ENCODE measurements around the gene PGAP3. TPM values are rescaled to one million over a fixed set of nuclear protein-coding genes. Genes with fewer than 3 reads are reported as not detected.

Gene PGAP3
- total RNA-seq (10 to 100 TPM; 17.0 to 39.7 TPM), polyA plus RNA-seq (10 to 100 TPM; 15.9 to 35.8 TPM)
- long read RNA-seq, donor 1, transcript PGAP3-201 (8 exons, 2,737 nt): major isoform, 6 of 66 reads
- long read RNA-seq, donor 1, partial matches to known transcripts: 58 of 66 reads
- long read RNA-seq, donor 1, other reads (novel, unspliced or antisense): 0 of 66 reads
- long read RNA-seq, donor 2, partial matches to known transcripts: 0 of 2 reads
- long read RNA-seq, donor 2, other reads (novel, unspliced or antisense): 0 of 2 reads
- long read RNA-seq, donor 3, partial matches to known transcripts: 45 of 49 reads
- long read RNA-seq, donor 3, other reads (novel, unspliced or antisense): 0 of 49 reads
- long read RNA-seq, donor 4, partial matches to known transcripts: 0 of 3 reads
- long read RNA-seq, donor 4, other reads (novel, unspliced or antisense): 0 of 3 reads
- long read RNA-seq, donor 5, transcript PGAP3-201 (8 exons, 2,737 nt): major isoform, 7 of 47 reads
- long read RNA-seq, donor 5, partial matches to known transcripts: 39 of 47 reads
- long read RNA-seq, donor 5, other reads (novel, unspliced or antisense): 0 of 47 reads

- H3K4me3 ChIP-seq: peak within 1 kb of the TSS; percentile 69
- DNase-seq: peak; percentile 92 to 96 (median 94)
- TF ChIP-seq CTCF (IDR thresholded peaks at IDR 0.05; ENCODE audit: control extremely low read depth, extremely low read depth): no peak
- H3K36me3 ChIP-seq (ENCODE audit: control insufficient read depth in 4 of 4, insufficient read depth in 4 of 4, low read length in 4 of 4): peaks cover 0 to 17% (median 14%) of the 10 kb centered on the region in 4 donors
- no peaks in the 10 kb centered on the region for H3K9me3 ChIP-seq (ENCODE audit: control insufficient read depth in 4 of 4, insufficient read depth in 3 of 4, low read length in 3 of 4)
- no peaks in the 10 kb centered on the region for H3K27me3 ChIP-seq (ENCODE audit: control insufficient read depth in 3 of 3, insufficient read depth in 3 of 3, low read length in 2 of 3)
- peaks cover 0 to 15% (median 5%) of the 10 kb centered on the region in 5 donors for H3K4me1 ChIP-seq (ENCODE audit: control insufficient read depth in 5 of 5, insufficient read depth in 5 of 5, low read length in 5 of 5)
- H3K9ac ChIP-seq (ENCODE audit: insufficient read depth in 1 of 2, low read length in 2 of 2): peak within 1 kb of the TSS in 1 of 2 donors; percentile 79
- peak within 1 kb of the TSS; percentile 95 to 97 for H3K27ac ChIP-seq (ENCODE audit: low read depth in 1 of 2, low read length in 1 of 2)
- peak; percentile 91 for ATAC-seq (ENCODE audit: insufficient read depth, low FRiP score)
- WGBS, 2 donors: 3 to 7% methylated on average over 39 to 45 of the region's 45 CpGs
Measured at GRCh38 chr17:39687546-39688474, at the start of gene PGAP3. Gene PGAP3, minus strand, starts transcription at chr17:39688057. Its CDS starts 43 bp downstream, at chr17:39688014.

- DNase-seq (no peak), ATAC-seq (ENCODE audit: insufficient read depth, low FRiP score) (no peak)
- Histone ChIP-seq H3K9me3 (ENCODE audit: control insufficient read depth in 4 of 4, insufficient read depth in 3 of 4, low read length in 3 of 4) (no peaks in the 10 kb centered on the region), H3K36me3 (ENCODE audit: control insufficient read depth in 4 of 4, insufficient read depth in 4 of 4, low read length in 4 of 4) (no peaks in the 10 kb centered on the region), H3K4me3 (no peak overlapping the region), H3K27ac (ENCODE audit: low read depth in 1 of 2, low read length in 1 of 2) (peak overlapping the region in 1 of 2 donors; percentile 62), H3K4me1 (ENCODE audit: control insufficient read depth in 5 of 5, insufficient read depth in 5 of 5, low read length in 5 of 5) (peaks cover 0 to 21% (median 14%) of the 10 kb centered on the region in 5 donors), H3K9ac (ENCODE audit: insufficient read depth in 1 of 2, low read length in 2 of 2) (no peak overlapping the region), H3K27me3 (ENCODE audit: control insufficient read depth in 3 of 3, insufficient read depth in 3 of 3, low read length in 2 of 3) (peaks cover 0 to 36% (median 20%) of the 10 kb centered on the region in 3 donors)
- no peak for TF ChIP-seq CTCF (IDR thresholded peaks at IDR 0.05; ENCODE audit: control extremely low read depth, extremely low read depth)
- whole genome bisulfite sequencing, 2 donors: 48 to 59% methylated on average over 10 to 13 of the region's 13 CpGs
Measured at GRCh38 chr17:39737206-39737759, 49.4 kb upstream of the PGAP3 start.

- DNase-seq (no peak), ATAC-seq (ENCODE audit: insufficient read depth, low FRiP score) (no peak)
- no peaks in the 10 kb centered on the region for H3K9me3 ChIP-seq (ENCODE audit: control insufficient read depth in 4 of 4, insufficient read depth in 3 of 4, low read length in 3 of 4)
- no peak overlapping the region for H3K9ac ChIP-seq (ENCODE audit: insufficient read depth in 1 of 2, low read length in 2 of 2)
- no peaks in the 10 kb centered on the region for H3K36me3 ChIP-seq (ENCODE audit: control insufficient read depth in 4 of 4, insufficient read depth in 4 of 4, low read length in 4 of 4)
- no peak overlapping the region for H3K4me3 ChIP-seq
- 58 to 75% methylated on average over 10 of the region's 10 CpGs for WGBS, 2 donors
- H3K27me3 ChIP-seq (ENCODE audit: control insufficient read depth in 3 of 3, insufficient read depth in 3 of 3, low read length in 2 of 3): peaks cover 0 to 36% (median 20%) of the 10 kb centered on the region in 3 donors
- peaks cover 0 to 21% (median 14%) of the 10 kb centered on the region in 5 donors for H3K4me1 ChIP-seq (ENCODE audit: control insufficient read depth in 5 of 5, insufficient read depth in 5 of 5, low read length in 5 of 5)
- peak overlapping the region in 1 of 2 donors; percentile 41 for H3K27ac ChIP-seq (ENCODE audit: low read depth in 1 of 2, low read length in 1 of 2)
- TF ChIP-seq CTCF (IDR thresholded peaks at IDR 0.05; ENCODE audit: control extremely low read depth, extremely low read depth): no peak
Measured at GRCh38 chr17:39736319-39737165, 48.7 kb upstream of the PGAP3 start.
